GM18520 (cell line): ENCODE data around the gene TOX2.

Experiments used
- ATAC-seq: cut with Tn5 transposase; IDR thresholded peaks from one replicate; pipeline ENCODE4 v1.9.1; 2021; ENCODE audit not compliant: unreplicated experiment

TOX2 gene

DNA sequence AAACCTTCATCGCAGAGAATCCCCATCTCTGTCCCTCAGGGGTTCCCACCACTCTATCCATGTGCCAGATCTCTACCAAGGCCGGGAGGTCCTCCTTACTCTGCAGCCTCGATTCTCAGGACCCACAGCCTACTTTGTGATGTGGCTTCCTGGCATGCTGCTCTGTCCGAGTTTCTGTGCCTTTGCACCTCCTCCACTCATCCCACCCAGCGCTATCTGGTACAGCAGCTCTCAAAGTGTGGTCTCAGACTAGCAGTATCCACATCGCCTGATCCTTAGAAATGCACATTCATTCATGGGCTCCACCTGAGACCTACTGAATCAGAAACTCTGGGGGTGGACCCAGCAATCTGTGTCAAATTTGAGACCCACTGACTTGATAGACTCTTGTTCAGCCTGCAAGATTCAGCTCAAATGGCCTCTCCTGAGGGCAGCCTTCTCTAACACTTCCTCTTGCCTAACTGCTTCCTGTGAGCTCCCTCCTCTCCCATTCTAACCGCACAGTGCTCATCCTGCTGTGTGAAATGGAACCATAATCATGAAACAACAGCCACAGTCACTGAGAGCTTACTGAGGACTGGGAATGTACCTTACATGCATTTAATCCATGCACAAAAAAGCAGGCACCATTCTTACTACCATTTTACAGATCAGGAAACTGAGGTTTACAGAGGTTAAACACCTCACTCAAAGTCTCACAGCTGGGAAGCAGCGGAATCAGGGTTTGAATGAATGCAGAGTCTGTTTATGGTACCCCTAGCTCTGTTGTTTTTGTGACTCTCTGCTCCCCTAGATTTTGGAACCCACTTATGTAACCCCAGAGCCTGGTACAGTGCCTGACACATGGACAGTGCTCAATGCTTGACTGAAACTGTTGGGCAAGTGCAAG lies 202.9 kb downstream of the TOX2 start:
- ATAC-seq, result no peak

- no peak for ATAC-seq
These were observed 203.8 kb downstream of the TOX2 start for GRCh38 chr20:44118185-44119033.
